HepG2 (cell line): ENCODE data around the gene MED1. TPM values are rescaled to one million over a fixed set of nuclear protein-coding genes. Genes with fewer than 3 reads are reported as not detected.

Source experiments
- EEA1 ChIP-seq: sonication (generic); formaldehyde crosslinking; IDR thresholded peaks from 2 replicates; pipeline ENCODE4 v1.5.1; 2020; ENCODE audit warnings: mild to moderate bottlenecking, missing genetic modification reagents, borderline replicate concordance
- NFE2L1 ChIP-seq: sonication (generic); formaldehyde crosslinking; IDR thresholded peaks from 2 replicates; pipeline ENCODE4 v1.4.0; 2020; ENCODE audit warnings: missing genetic modification reagents, mild to moderate bottlenecking, borderline replicate concordance
- THYN1 ChIP-seq: sonication (generic); formaldehyde crosslinking; IDR thresholded peaks from 2 replicates; pipeline ENCODE4 v1.8.1; 2023; ENCODE audit warnings: low read depth, mild to moderate bottlenecking, moderate library complexity, missing genetic modification reagents, borderline replicate concordance
- ZBTB20 ChIP-seq: sonication (generic); formaldehyde crosslinking; IDR thresholded peaks from 2 replicates; pipeline ENCODE4 v1.8.1; 2023; ENCODE audit warnings: missing genetic modification reagents, low read depth, mild to moderate bottlenecking, borderline replicate concordance
- ZFP1 ChIP-seq: IDR thresholded peaks from 2 replicates; pipeline ENCODE4 v1.6.1; 2016
- ZMYM3 ChIP-seq: sonication (generic); formaldehyde crosslinking; IDR thresholded peaks from 2 replicates; pipeline ENCODE4 v1.5.1; 2020; ENCODE audit warnings: mild to moderate bottlenecking, missing genetic modification reagents
- ZNF205 ChIP-seq: IDR thresholded peaks from 2 replicates; pipeline ENCODE4 v1.6.1; 2018; ENCODE audit warnings: missing biosample characterization, missing genetic modification reagents
- ZNF318 ChIP-seq: sonication (generic); formaldehyde crosslinking; IDR thresholded peaks from 2 replicates; pipeline ENCODE4 v1.4.0; 2020; ENCODE audit warnings: mild to moderate bottlenecking, missing genetic modification reagents
- ZNF598 ChIP-seq: sonication (generic); formaldehyde crosslinking; IDR thresholded peaks from 2 replicates; pipeline ENCODE4 v1.5.1; 2020; ENCODE audit warnings: mild to moderate bottlenecking, missing genetic modification reagents, borderline replicate concordance
- ZNF850 ChIP-seq: sonication (generic); formaldehyde crosslinking; conservative IDR thresholded peaks from 2 replicates; pipeline ENCODE4 v1.9.0; 2021; ENCODE audit warnings: mild to moderate bottlenecking, missing genetic modification reagents
- polyA plus RNA-seq, 8 experiments: library from polyadenylated mRNA; depleted of rRNA in 3 of 8; stranded (reverse) in 7 of 8; unstranded in 1 of 8; fragments of >200 nt; fragmentation: Illumina TruSeq in 4 of 8; extraction: Trizol in 4 of 8; gene quantifications; 2 replicates each; pipeline versions ENCODE4 v1.2.1 to v1.2.3, GENCODE V29; 2011 to 2016; ENCODE audit warnings: low read depth in 4 of 8, missing spikeins in 1 of 8, mixed read lengths in 1 of 8; ENCODE audit not compliant: insufficient read depth in 1 of 8
- total RNA-seq, 5 experiments: library from RNA; depleted of rRNA; stranded (reverse); fragments of >200 nt; fragmentation: Illumina TruSeq; extraction: Trizol; gene quantifications; 2 replicates each; pipeline ENCODE4 v1.2.3, GENCODE V29; 2016; ENCODE audit warnings: low read depth in 1 of 5
- TF ChIP-seq, protein P1 (sequence below): sonication (generic); formaldehyde crosslinking; IDR thresholded peaks from 2 replicates; pipeline ENCODE4 v1.4.0; 2020; ENCODE audit warnings: missing genetic modification reagents
- TF ChIP-seq, protein P2 (sequence below): sonication (generic); formaldehyde crosslinking; IDR thresholded peaks from 2 replicates; pipeline ENCODE4 v1.4.0; 2020; ENCODE audit warnings: missing genetic modification reagents
- TF ChIP-seq, protein P3 (sequence below): IDR thresholded peaks from 2 replicates; pipeline ENCODE4 v1.6.1; 2016; ENCODE audit warnings: missing compliant biosample characterization, missing genetic modification reagents, borderline replicate concordance

Gene MED1
- total and polyA plus RNA-seq, 2 of the 13 experiments (the other 11 are each of a cell fraction or from before 2014, with no cell fraction given), result 37.5 to 40.1 TPM

DNA sequence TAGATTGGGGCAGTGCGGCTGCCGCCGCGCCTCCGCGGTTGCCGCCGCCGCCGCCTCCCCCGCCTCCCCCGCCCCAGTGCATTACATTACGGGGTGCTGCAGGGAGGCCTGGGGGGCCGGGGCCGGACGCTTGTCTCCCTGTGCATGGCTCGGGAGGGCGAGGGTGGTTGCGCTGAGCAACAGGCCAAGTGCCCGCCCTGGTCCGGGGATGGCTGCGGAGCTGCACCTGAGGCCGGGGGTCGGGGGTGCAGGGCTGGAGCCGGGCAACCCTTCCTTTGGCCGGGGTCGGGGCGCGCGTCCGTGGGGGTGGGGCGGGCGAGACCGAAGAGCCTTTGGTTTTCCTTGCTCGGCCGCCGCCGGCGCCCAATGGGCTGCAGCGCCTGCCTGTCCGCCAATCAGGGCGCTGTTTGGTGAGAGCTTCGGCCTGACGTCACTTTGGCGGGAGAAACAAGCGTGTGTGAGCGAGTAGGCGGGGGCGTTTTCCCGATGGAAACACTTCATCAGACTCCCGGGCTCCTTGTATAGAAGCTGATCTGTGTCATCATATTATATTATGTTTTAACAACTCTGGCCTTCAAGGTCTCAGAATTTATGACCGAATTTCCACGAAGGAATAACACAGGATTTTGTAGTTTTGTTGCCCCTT, 48.7 kb downstream of the MED1 start (continued):
- TF ChIP-seq ZNF318 (no peak), EEA1 (CRISPR knock-in tag) (no peak), ZNF205 (CRISPR knock-in tag) (peak; percentile 74; the same call in 1 of the 2 replicates), ZBTB20 (CRISPR knock-in tag) (no peak), ZFP1 (no peak), ZNF598 (CRISPR knock-in tag) (no peak), NFE2L1 (CRISPR knock-in tag) (no peak), ZMYM3 (CRISPR knock-in tag) (no peak), THYN1 (CRISPR knock-in tag) (no peak), ZNF850 (CRISPR knock-in tag) (no peak)
- TF ChIP-seq, protein P1, sequence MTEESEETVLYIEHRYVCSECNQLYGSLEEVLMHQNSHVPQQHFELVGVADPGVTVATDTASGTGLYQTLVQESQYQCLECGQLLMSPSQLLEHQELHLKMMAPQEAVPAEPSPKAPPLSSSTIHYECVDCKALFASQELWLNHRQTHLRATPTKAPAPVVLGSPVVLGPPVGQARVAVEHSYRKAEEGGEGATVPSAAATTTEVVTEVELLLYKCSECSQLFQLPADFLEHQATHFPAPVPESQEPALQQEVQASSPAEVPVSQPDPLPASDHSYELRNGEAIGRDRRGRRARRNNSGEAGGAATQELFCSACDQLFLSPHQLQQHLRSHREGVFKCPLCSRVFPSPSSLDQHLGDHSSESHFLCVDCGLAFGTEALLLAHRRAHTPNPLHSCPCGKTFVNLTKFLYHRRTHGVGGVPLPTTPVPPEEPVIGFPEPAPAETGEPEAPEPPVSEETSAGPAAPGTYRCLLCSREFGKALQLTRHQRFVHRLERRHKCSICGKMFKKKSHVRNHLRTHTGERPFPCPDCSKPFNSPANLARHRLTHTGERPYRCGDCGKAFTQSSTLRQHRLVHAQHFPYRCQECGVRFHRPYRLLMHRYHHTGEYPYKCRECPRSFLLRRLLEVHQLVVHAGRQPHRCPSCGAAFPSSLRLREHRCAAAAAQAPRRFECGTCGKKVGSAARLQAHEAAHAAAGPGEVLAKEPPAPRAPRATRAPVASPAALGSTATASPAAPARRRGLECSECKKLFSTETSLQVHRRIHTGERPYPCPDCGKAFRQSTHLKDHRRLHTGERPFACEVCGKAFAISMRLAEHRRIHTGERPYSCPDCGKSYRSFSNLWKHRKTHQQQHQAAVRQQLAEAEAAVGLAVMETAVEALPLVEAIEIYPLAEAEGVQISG (CRISPR knock-in tag), result no peak; the same call in 1 of the 2 replicates
- TF ChIP-seq, protein P2, sequence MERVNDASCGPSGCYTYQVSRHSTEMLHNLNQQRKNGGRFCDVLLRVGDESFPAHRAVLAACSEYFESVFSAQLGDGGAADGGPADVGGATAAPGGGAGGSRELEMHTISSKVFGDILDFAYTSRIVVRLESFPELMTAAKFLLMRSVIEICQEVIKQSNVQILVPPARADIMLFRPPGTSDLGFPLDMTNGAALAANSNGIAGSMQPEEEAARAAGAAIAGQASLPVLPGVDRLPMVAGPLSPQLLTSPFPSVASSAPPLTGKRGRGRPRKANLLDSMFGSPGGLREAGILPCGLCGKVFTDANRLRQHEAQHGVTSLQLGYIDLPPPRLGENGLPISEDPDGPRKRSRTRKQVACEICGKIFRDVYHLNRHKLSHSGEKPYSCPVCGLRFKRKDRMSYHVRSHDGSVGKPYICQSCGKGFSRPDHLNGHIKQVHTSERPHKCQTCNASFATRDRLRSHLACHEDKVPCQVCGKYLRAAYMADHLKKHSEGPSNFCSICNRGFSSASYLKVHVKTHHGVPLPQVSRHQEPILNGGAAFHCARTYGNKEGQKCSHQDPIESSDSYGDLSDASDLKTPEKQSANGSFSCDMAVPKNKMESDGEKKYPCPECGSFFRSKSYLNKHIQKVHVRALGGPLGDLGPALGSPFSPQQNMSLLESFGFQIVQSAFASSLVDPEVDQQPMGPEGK (CRISPR knock-in tag), result peak; percentile 54
- TF ChIP-seq, protein P3, sequence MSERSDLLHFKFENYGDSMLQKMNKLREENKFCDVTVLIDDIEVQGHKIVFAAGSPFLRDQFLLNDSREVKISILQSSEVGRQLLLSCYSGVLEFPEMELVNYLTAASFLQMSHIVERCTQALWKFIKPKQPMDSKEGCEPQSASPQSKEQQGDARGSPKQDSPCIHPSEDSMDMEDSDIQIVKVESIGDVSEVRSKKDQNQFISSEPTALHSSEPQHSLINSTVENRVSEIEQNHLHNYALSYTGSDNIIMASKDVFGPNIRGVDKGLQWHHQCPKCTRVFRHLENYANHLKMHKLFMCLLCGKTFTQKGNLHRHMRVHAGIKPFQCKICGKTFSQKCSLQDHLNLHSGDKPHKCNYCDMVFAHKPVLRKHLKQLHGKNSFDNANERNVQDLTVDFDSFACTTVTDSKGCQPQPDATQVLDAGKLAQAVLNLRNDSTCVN (CRISPR knock-in tag), result 0 out of 2 replicates have a peak, but pooled peaks have one; percentile 23
